A673 (cell line): Measurements from ENCODE around the gene TMEM203. TPM values are rescaled to one million over a fixed set of nuclear protein-coding genes. Genes with fewer than 3 reads are reported as not detected.

Source experiments
- BruUV-seq: library from RNA; stranded (reverse); fragments of 400-500 nt; replicated peaks from 2 replicates; lab custom pipeline; 2021; lab: Mats Ljungman, UMichigan
- CTCF ChIA-PET: fragments of 300-600 bp; sonication (Branson Sonifier 250); formaldehyde crosslinking; loops from one replicate; lab custom pipeline; 2022; ENCODE audit warnings: antibody characterized with exemption; lab: Charles Lee
- POLR2A ChIA-PET: fragments of 300-600 bp; sonication (Branson Sonifier 250); formaldehyde crosslinking; loops from one replicate; lab custom pipeline; 2022; ENCODE audit warnings: antibody characterized with exemption; ENCODE audit not compliant: low non-redundant PET; lab: Charles Lee
- DNase-seq: peaks from one replicate; pipeline ENCODE4 v3.0.0-alpha.2; 2015; ENCODE audit warnings: low spot score
- H3K27ac ChIP-seq: fragments of 200-600 bp; sonication (generic); 2 replicates; pipeline ENCODE4 v1.5.1; 2016; ENCODE audit warnings: mixed run types, low read depth, mild to moderate bottlenecking, mixed read lengths, antibody characterized with exemption, low read length; ENCODE audit not compliant: poor library complexity, severe bottlenecking
- H3K27me3 ChIP-seq: fragments of 200-600 bp; sonication (generic); replicated peaks from 2 replicates; pipeline ENCODE4 v1.6.1; 2017; ENCODE audit warnings: mixed run types, low read depth, mild to moderate bottlenecking, mixed read lengths, antibody characterized with exemption, low read length; ENCODE audit not compliant: insufficient read depth, poor library complexity
- H3K36me3 ChIP-seq: fragments of 200-600 bp; sonication (generic); 2 replicates; pipeline ENCODE4 v1.6.1; 2016; ENCODE audit warnings: mixed run types, mild to moderate bottlenecking, mixed read lengths, antibody characterized with exemption, low read length; ENCODE audit not compliant: insufficient read depth, poor library complexity, severe bottlenecking
- H3K4me1 ChIP-seq: fragments of 200-600 bp; sonication (generic); 2 replicates; pipeline ENCODE4 v1.6.1; 2017; ENCODE audit warnings: mixed run types, mild to moderate bottlenecking, mixed read lengths, antibody characterized with exemption, low read length; ENCODE audit not compliant: insufficient read depth, poor library complexity, severe bottlenecking
- H3K4me3 ChIP-seq: fragments of 200-600 bp; sonication (generic); 2 replicates; pipeline ENCODE4 v1.5.1; 2016; ENCODE audit warnings: low read depth, mixed run types, mild to moderate bottlenecking, mixed read lengths, low read length; ENCODE audit not compliant: poor library complexity, severe bottlenecking
- H3K9me3 ChIP-seq: fragments of 200-600 bp; sonication (generic); 2 replicates; pipeline ENCODE4 v1.6.1; 2016; ENCODE audit warnings: mixed run types, low read depth, mild to moderate bottlenecking, mixed read lengths, antibody characterized with exemption, low read length; ENCODE audit not compliant: poor library complexity, severe bottlenecking
- EZH2 ChIP-seq: fragments of 200-600 bp; sonication (generic); IDR thresholded peaks from 2 replicates; pipeline ENCODE4 v1.6.1; 2017; ENCODE audit warnings: borderline replicate concordance, low read depth, mild to moderate bottlenecking, mixed read lengths, antibody characterized with exemption, low read length; ENCODE audit not compliant: poor library complexity, severe bottlenecking
- intact Hi-C: fragments of 100-400 bp; cut with micrococcal nuclease; formaldehyde crosslinking; loops from one replicate; pipeline ENCODE4 v1.10.0; 2022; ENCODE audit not compliant: unreplicated experiment
- total RNA-seq: library from RNA; stranded (reverse); gene quantifications from 2 replicates; pipeline ENCODE4 v1.2.3, GENCODE V29; 2021
- TF ChIP-seq, protein P1 (sequence below): fragments of 300-800, 200-600 bp; sonication (generic); conservative IDR thresholded peaks from 2 replicates; pipeline ENCODE4 v1.5.1; 2017; ENCODE audit warnings: low read depth, mild to moderate bottlenecking, antibody characterized with exemption, low read length, moderate library complexity, mixed read lengths

TMEM203 gene
- total RNA-seq, 1 experiment from 2014 or later, result 37.5 TPM

DNA sequence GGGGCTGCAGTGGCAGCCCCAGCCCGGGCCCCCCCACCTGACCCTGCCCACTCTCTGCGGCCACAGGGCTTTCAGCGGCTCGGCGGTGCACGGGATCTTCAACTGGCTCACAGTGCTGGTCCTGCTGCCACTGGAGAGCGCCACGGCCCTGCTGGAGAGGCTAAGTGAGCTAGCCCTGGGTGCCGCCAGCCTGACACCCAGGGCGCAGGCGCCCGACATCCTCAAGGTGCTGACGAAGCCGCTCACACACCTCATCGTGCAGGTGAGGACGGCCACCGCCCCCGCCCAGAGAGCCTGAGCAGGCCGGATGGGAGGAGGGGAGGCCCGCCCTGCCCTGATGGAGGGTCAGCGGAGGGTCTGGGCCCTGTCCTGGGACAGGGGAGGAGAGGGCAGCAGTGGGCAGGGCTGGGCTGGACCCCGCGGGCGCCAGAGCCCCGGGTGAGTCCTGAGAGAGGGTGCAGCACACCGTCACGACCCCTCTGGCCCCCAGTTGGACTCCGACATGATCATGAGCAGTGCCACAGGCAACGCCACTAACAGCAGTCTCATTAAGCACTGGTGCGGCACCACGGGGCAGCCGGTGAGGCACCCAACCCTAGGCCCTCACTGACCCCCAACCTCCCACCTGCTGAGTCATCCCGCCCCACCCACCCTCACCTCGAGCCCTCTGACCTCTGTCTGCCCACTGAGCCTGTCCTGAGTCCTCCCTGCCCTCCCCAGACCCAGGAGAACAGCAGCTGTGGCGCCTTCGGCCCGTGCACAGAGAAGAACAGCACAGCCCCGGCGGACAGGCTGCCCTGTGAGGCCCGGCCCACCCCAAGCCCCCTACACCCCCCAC, 27.9 kb upstream of the TMEM203 start:
- no peak for TF ChIP-seq EZH2
- TF ChIP-seq, protein P1, sequence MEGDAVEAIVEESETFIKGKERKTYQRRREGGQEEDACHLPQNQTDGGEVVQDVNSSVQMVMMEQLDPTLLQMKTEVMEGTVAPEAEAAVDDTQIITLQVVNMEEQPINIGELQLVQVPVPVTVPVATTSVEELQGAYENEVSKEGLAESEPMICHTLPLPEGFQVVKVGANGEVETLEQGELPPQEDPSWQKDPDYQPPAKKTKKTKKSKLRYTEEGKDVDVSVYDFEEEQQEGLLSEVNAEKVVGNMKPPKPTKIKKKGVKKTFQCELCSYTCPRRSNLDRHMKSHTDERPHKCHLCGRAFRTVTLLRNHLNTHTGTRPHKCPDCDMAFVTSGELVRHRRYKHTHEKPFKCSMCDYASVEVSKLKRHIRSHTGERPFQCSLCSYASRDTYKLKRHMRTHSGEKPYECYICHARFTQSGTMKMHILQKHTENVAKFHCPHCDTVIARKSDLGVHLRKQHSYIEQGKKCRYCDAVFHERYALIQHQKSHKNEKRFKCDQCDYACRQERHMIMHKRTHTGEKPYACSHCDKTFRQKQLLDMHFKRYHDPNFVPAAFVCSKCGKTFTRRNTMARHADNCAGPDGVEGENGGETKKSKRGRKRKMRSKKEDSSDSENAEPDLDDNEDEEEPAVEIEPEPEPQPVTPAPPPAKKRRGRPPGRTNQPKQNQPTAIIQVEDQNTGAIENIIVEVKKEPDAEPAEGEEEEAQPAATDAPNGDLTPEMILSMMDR, result no peak
- Histone ChIP-seq H3K27ac (no peak overlapping the region), H3K27me3 (no peaks in the 10 kb centered on the region), H3K4me3 (no peak overlapping the region), H3K4me1 (peaks cover 14% of the 10 kb centered on the region), H3K36me3 (no peaks in the 10 kb centered on the region), H3K9me3 (no peaks in the 10 kb centered on the region)
- no peak for DNase-seq
- CTCF ChIA-PET, result no interaction called here
- intact Hi-C loops, result no loop called here
- POLR2A ChIA-PET, result no interaction called here
- no TSS peak for BruUV-seq

GRCh38 chr9:137232510-137232909, 27.1 kb upstream of the TMEM203 start:
- Histone ChIP-seq H3K36me3 (no peaks in the 10 kb centered on the region), H3K4me1 (peaks cover 10% of the 10 kb centered on the region), H3K27me3 (no peaks in the 10 kb centered on the region), H3K27ac (no peak overlapping the region), H3K4me3 (no peak overlapping the region), H3K9me3 (no peaks in the 10 kb centered on the region)
- no TSS peak for BruUV-seq
- intact Hi-C loops, result no loop called here
- ChIA-PET POLR2A (no interaction called here), CTCF (interaction anchor here (0.6 kb wide), 1 partner anchor 9 kb away, joined by 9 read pairs; no protein-coding TSS in a partner anchor)
- no peak for TF ChIP-seq EZH2
- TF ChIP-seq, protein P1, result no peak
- no peak for DNase-seq

DNA sequence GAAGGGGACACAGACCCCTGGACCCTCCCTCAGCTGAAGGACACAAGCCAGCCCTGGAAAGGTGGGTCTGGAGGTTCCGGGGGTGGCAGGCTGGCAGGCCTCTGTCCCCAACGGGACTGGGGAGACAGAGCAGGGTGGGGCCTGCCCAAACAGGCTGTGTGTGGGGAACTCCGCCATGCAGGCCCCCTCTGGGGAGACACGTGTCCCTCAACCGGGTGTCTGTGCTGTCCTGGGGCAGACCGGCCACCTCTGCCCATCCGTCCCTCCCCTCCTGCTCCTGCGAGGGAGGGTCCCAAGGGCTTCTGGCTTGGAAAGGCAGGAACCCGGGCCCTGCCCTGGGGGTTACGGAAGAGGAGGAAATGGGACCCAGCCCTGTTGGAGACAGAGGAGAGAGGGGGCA, 26.7 kb upstream of the TMEM203 start:
- no peak for DNase-seq
- CTCF ChIA-PET, result interaction anchor here (0.6 kb wide), 1 partner anchor 9 kb away, joined by 9 read pairs; no protein-coding TSS in a partner anchor
- no peak for TF ChIP-seq EZH2
- TF ChIP-seq, protein P1, result no peak
- no peaks in the 10 kb centered on the region for H3K9me3 ChIP-seq
- no peak overlapping the region for H3K27ac ChIP-seq
- no TSS peak for BruUV-seq
- no peak overlapping the region for H3K4me3 ChIP-seq
- H3K36me3 ChIP-seq, result no peaks in the 10 kb centered on the region
- POLR2A ChIA-PET, result no interaction called here
- intact Hi-C loops, result no loop called here
- peaks cover 6% of the 10 kb centered on the region for H3K4me1 ChIP-seq
- no peaks in the 10 kb centered on the region for H3K27me3 ChIP-seq
